ENCODE measurements around the gene MGAT2.

GRCh38 chr14:49589387-49589786 is 31.2 kb upstream of the MGAT2 start:
- TF ChIP-seq CTCF (conservative IDR thresholded peaks at IDR 0.05; ENCODE audit: low read depth, low read length), result no peak
- TF ChIP-seq FOS (IDR thresholded peaks at IDR 0.05; ENCODE audit: low read depth, low read length), result no peak
- no peak for TF ChIP-seq POLR2A (IDR thresholded peaks at IDR 0.05; ENCODE audit: low read depth, low read length)
- TF ChIP-seq MAFK (IDR thresholded peaks at IDR 0.05; ENCODE audit: low read depth, low read length), result no peak
- no peak for TF ChIP-seq RAD21 (IDR thresholded peaks at IDR 0.05; ENCODE audit: low read length)
- TF ChIP-seq ELK1 (IDR thresholded peaks at IDR 0.05; ENCODE audit: borderline replicate concordance, low read depth, low read length), result no peak
- TF ChIP-seq USF2 (IDR thresholded peaks at IDR 0.05; ENCODE audit: low read depth, low read length), result no peak
- TF ChIP-seq SMC3 (IDR thresholded peaks at IDR 0.05; ENCODE audit: low read depth, low read length), result no peak
- TF ChIP-seq BHLHE40 (IDR thresholded peaks at IDR 0.05; ENCODE audit: low read depth, low read length), result no peak
- TF ChIP-seq CEBPB (IDR thresholded peaks at IDR 0.05; ENCODE audit: low read depth, low read length), result no peak

Data from IMR-90 (cell line).